HG03103 (cell line): ENCODE data around the gene RFK.
"Not testable (repeated sequence)": the region's sequence is repeated elsewhere in the genome, so short reads cannot be mapped to it uniquely, and the experiment has no call there.

Source experiments
- ATAC-seq: cut with Tn5 transposase; IDR thresholded peaks from one replicate; pipeline ENCODE4 v1.9.1; 2021; ENCODE audit warnings: low read depth; ENCODE audit not compliant: unreplicated experiment

RFK gene

DNA sequence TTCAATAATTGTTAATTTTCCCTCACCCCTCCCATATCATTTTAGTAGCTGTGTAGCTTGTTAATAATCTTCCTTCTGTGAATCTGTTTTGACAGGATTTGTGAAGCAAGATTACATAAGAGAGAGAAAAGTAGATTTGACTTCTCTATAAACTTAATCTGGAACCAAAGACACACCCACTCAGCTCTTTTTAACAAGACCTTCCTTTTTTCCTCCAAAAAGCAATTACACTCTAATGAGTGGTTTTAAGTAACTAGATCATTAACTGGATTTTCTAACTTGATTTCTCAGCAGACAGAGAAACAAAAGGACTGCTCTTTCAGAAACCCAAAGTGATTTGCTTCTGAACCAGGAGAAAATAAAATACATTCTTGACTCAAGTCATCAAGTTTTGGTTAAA lies 21.9 kb downstream of the RFK start:
- ATAC-seq = no peak

DNA sequence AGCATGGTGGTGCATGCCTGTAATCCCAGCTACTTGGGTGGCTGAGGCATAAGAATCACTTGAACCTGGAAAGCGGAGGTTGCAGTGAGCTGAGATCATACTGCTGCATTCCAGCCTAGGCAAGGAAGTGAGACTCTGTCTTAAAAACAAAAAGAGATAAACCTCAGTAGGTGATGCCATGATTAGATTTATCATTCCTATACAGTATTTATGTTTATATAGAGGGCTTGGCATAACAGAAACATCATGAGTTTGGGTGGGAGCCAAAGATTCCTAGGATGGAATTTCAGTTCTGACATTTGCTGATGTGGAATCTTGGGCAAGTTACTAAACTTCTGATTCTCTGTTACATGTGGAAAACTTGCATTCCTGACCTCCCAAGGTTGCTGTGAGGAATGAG lies 22.3 kb downstream of the RFK start:
- no peak for ATAC-seq

DNA sequence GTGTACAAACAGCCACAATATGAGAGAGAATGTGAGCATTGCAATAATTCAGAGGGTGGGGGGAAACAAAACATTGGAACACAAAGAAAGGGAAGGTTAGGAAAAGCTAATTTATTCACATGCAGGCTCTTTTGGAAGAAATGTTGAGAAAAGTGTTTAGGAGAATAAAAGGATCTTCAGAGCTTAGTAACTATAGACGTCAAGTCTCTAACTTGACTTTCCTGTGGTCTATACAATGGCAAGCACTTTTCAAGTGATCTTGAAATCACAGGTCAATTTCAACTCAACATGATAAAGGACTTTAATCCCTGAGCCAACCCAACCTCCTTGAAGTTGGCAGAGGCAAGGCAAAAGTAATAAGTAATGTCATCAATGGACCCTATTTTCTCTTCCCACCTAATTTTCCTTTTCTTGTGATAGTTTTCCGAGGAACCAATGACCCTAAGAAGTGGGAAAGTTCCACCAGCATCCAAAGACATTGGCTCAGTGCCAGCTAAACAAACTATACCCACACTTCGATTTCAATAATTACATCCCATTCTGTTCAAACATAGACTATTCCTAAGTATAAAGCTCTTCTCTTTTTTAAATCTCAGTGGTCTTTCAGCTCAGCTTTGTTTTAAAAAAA lies 23.7 kb downstream of the RFK start:
- ATAC-seq = no peak

DNA sequence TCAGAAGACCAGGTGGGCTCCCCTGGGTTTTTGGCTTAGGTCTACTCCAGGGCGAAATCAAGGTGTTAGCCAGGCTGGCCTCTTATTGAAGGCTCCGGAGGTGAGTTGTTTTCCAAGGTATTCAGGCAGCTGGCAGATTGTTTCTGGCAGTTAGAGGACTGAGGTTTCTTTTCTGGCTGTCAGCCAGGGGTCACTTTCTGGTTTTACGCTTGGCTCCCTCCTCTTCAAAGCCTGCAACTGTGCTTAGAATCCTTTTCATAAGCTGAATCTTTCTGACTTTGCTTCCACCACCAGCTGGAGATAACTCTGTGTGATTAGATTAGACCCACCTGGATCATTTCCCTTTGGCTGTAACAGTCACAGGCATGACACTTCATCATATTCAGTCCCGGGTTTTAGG lies 24.6 kb downstream of the RFK start:
- ATAC-seq = peak; percentile 75

DNA sequence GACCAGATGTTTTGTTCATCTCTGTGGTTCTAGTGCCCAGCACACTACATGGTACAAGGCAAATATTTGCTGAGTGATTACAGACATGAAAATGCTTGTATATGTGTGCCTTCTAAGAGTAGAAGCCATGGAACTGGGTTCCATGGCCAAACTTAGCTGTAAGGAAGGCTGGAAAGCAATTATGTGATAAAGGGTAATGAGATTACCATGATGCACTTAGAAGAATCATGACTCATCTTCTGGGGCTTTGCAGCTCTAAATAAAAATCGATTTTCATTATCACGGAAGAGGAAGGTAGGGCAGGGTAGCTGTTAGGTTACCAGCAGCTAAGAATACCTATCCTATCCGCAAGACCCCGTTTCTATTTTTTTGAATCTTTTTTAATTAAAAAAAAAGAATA lies 28.0 kb downstream of the RFK start:
- ATAC-seq = no peak

DNA sequence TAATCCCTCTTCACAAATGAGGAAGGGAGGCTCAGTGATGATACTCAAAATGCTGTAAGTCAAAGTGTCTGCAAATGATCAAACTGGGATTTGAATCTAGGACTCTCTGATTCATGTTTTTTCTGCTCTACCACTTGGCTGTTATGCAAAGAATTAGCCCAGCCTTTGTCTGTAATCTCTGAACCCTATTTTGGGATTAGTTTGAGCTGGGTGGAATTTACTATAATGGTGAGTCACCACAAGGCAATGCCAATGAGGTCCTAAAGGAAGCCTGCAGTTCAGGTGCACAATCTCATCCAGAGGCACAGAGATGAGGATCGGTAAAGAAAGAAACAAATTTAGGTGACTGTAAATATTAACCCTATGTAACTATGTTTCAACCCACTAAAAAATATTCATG lies 29.2 kb downstream of the RFK start:
- ATAC-seq = no peak

DNA sequence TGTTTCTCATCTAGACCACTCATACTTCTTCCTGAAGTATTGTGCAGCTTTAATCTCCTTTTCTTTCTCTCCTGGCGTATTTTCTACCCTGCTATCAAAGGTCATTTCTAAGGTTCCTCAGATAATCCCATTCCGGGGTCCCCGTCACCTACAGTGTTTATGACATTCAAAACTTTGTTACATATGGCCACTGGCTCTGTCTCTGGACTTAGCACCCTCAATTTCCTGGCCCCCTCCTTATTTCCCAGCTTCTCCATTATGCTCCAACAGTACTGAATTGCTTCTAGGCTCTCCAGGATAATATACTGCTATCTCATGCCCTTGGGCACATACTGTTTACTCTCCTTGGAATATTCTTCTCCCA lies 31.2 kb downstream of the RFK start:
- ATAC-seq = no peak

DNA sequence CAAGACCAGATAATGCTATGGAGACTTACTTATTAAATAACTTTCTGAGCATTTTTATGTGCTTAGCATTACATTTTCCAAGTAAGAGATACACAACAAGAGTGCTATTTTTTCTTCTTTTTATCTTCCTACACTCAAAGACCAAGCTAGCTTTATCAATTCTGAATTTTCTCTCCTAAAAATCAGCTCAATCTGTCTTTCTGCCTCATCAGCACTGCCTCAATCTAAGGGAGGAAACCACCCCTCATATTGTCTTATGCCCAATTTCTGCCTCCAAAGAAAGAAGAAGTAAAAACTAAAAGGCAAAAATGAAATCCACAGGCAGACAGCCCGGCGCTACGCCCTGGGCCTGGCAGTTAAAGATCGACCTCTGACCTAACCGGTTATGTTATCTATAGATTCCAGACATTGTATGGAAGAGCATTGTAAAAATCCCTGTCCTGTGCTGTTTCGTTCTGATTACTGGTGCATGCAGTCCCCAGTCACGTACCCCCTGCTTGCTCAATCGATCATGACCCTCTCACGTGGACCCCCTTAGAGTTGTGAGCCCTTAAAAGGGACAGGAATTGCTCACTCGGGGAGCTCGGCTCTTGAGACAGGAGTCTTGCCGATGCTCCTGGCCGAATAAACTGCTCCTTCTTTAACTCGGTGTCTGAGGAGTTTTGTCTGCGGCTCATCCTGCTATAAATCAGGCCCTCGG lies 31.7 kb downstream of the RFK start:
- ATAC-seq = not testable (repeated sequence)

DNA sequence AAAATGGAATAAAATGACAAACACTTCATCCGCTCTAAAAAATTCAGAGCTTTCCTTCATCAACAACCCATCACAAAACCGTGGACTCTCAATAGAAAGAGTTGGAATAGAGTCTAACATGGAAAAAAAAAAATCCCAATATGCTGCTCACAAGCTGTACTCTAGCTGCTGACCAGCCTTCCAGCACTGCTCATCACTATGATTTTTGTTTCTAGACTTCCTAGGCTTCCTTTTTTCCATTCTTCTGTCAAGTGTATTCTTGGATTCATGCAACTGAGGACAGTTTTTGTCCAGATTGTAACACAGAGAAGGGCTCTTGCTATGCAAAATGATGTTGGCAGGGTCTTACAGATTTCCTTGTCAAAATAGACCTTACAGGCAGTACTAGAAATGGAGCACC lies 34.5 kb downstream of the RFK start:
- no peak for ATAC-seq

DNA sequence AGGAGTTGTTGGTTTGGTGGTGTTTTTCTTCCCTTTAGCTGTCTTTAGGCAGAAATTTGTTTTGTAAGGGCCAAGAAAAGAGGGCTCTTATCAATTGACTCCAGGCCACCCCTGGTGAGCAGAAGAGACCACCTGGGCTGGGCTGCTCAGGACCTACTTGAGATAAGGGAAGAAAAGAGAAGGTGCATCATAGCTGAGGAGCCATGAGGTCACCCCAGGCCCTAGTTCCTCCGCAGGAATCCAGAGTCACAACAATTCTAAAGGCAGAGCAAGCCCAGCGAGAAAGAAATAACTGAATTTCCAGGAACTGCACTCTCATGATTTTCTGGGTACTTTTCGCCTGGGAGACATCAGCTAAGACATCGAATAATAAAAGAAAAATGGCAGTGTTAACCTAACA lies 34.9 kb downstream of the RFK start:
- no peak for ATAC-seq

DNA sequence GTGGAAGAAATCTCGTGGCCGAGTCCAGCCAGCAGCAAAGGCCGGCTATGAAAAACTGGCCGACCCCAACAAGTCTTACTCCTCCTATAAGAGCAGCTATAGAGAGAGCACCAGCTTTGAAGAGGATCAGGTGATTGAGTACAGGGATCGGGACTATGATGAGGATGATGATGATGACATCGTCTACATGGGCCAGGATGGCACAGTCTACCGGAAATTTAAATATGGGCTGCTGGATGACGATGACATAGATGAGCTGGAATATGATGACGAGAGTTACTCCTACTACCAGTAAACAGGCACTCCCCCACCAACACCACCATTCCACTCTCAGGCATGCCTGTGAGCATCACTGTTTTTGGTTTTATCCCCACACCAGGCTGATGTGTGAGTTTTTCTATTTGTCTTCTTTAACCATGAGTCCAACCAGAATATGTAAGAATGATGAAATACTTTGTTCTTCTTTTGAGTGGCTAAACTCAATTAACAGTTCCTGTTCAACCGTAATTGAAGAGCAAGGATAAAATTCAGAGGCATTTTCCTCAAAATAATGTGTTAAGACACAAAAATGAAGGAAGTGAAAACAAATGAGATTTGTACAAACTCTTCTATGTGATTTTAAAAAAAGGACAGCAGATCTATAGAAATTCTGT lies 35.5 kb downstream of the RFK start:
- ATAC-seq = no peak

DNA sequence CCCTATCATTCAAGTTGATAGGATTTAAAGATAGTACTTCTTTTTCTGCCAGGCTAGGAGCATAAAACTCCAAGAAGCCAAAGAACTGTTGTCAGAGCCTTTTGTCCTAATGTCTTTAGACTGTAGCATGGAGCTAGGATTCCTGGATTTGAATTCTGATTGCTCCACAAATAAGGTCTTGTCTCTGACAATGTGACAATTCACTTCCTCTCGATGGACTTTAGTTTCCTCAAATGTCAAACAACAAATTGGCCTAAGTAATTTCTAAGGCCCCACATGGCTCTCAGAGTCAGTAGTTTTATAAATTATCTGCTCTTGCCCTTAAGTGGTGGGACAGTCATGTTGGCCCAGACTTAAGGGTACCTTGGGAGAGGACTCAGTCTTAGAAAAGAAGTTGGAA lies 36.7 kb downstream of the RFK start:
- ATAC-seq = no peak

DNA sequence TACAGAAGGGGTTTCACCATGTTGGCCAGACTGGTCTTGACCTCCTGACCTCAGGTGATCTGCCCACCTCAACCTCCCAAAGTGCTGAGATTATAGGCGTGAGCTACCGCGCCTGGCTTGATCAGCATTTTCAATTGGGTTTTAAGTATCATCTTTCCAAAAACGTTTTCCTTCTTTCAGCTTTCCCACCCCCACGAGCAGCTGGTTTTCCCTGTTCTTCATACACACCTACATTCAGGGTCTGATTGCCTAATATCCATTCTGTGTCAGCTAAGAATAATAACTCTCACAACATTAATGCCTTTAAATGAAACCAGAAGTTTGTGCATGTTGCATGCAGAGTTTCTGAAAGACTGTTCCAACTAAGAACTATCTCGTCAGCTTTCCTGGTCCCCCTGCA lies 38.3 kb downstream of the RFK start:
- no peak for ATAC-seq

DNA sequence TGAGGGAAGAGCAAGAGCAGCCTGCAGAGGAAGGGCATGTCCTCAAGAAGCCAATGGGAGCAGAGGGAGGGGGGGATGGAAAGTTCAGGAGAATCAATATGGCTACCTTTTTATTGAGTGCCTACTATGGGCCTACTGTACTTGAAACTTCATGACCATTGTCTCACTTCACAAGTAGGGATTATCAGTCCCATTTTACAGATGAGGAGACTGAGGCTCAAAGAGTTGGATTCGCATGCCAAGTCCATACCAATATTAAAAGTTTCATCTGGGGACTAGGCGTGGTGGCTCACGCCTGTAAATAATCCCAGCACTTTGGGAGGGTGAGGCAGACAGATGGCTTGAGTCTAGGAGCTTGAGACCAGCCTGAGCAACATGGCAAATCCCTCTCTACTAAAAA lies 40.0 kb downstream of the RFK start:
- no peak for ATAC-seq

DNA sequence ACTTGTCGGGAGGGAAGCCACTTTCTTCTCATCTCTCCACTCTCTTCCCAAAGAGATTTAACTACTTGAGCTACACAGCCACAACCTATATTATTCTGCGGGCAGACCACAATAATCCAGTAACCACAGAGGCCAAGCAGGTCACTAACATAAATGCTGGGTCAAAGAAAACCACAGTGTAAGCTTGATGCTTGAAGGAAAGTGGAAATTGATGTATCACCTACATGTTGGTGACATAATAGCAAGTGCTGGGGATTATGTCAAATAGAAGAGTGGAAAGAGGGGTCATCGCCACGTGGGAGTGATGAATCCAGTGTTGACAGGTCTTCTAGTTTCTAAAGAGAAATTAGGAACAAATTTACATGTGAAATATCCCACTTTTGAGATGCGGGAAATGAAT lies 40.9 kb downstream of the RFK start:
- no peak for ATAC-seq

DNA sequence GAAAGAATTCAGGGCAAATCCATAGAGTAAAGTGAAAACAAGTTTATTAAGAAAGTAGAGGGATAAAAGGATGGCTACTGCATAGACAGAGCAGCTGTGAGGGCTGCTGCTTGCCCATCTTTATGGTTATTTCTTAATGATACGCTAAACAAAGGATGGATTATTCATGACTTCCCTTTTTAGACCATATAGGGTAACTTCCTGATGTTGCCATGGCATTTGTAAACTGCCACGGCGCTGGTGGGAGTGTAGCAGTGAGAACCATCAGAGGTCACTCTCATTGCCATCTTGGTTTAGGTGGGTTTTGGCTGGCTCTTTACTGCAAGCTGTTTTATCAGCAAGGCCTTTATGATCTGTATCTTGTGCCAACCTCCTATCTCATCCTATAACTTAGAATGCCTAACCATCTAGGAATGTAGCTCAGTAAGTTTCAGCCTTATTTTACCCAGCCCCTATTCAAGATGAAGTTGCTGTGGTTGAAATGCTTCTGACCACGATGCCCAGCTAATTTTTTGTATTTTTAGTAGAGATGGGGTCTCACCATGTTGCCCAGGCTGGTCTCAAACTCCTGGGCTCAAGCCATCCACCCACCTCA lies 42.1 kb downstream of the RFK start:
- no peak for ATAC-seq

DNA sequence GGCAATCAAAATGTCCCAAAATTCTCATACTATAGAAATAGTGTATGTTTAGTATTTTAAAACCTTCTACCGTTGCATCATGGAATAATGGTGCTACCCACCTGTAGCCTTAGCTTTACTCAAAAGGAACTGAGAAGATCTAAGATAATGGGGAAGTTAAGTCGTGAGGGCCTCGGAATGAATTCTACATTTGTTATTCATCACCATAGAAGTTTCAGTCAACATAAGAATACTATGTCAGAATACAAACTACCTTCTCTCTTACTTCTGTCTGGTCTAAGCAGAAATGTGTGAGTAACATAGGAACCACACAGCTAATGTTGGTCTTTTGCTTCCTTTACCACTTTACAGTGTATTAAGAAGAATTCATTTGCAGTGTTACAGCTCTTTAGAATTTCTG lies 43.2 kb downstream of the RFK start:
- no peak for ATAC-seq

DNA sequence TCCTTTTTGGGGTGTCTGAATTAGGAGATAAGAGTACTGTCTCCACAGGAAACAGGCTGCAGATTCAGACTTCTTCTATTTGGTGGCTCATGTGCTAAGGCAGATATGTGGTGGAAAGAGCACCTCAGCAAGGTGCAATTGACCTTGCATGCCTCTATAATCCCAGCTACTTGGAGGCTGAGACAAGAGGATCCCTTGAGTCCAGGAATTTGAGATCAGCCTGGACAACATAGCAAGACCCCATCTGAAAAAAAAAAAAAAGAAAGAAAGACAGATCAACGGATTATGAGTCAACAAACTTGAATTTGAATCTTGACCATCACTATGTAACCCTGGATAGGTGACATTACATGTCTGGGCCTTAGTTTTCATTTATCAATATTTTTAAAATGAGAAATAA lies 44.4 kb downstream of the RFK start:
- no peak for ATAC-seq

DNA sequence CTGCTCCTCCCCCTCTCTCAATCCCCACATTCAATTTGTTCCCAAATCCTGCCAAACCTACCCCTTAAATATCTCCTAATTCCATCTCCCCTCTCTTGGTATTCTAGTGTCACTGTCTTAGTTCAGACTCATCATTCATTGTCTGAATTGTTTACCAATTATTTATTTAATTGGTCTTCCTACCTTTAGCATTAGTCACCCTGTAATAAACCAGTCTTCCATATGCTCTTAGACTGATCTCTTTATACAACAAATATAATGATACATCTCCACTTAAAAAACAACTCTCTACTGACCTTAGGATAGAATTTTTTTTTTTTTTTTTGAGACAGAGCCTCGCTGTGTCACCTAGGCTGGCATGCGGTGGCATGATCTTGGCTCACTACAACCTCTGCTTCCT lies 51.4 kb downstream of the RFK start:
- ATAC-seq = no peak

DNA sequence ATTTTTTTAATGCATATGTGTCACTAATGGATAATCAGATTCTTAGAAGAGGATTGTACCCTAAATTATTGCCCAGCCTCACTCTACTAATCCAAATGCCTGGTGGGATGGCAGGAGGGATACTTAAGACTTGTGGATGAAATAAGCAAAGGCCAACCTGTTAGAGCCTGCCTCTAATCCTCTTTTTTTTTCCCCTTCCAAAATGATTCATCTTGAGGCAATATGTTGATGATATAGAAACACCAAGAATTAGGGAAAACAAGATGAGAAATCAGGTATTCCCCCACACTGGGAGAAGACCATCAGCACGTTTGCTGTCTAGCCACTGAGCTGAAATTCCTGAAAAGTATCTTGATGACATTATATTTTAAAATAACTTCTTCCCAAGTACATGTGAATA lies 52.0 kb downstream of the RFK start:
- no peak for ATAC-seq

DNA sequence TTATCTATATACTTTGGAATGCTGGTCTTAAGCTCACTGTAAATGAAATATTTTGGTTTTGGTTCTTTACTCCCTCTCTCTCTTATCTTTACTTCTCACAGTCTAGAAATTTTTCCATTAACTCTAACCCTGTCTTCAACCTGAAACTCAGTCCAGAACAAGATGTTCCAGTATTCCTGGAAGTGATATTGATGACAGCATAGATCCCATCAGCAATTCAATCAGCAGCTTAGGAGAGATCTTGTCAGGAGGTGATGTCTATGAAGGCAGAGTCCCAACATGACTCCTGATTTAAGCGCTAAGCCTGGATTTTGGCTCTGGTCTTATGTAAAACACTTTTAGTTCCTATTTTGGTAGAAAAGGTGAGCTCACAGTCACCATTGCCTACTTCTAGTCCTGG lies 52.6 kb downstream of the RFK start:
- no peak for ATAC-seq

DNA sequence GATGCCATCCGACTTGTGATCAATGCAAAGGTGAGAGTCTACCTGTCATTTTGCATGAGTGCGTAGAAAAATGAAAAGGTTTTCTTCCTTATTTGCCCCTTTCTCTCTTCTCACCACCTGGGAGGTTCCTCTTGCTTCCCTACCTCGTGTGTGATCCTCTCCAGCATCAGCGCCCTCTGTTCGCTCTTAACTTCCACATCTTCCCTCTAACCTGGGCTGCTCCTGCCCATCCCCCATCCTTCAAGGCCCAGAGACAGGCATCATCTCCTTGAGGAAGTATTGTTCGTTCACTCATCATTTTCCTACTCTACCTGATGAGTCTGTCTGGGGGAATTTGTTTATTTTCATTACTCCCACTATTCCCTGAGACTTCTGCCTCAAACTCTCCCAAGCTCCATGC lies 55.8 kb downstream of the RFK start:
- no peak for ATAC-seq
